GM18520 (cell line): ENCODE data around the gene RENBP.

Source experiments
- ATAC-seq: cut with Tn5 transposase; IDR thresholded peaks from one replicate; pipeline ENCODE4 v1.9.1; 2021; ENCODE audit not compliant: unreplicated experiment

RENBP gene

GRCh38 chrX:153954558-153955227 is 10.2 kb upstream of the RENBP start:
- no peak for ATAC-seq

GRCh38 chrX:153953892-153954557 is 9.6 kb upstream of the RENBP start:
- no peak for ATAC-seq

- ATAC-seq, result no peak
Observed at GRCh38 chrX:153953342-153953830, 8.9 kb upstream of the RENBP start.

- ATAC-seq, result no peak
Observed at GRCh38 chrX:153952373-153953026, 8.1 kb upstream of the RENBP start.

GRCh38 chrX:153951683-153952372 is 7.4 kb upstream of the RENBP start:
- ATAC-seq, result no peak

GRCh38 chrX:153950127-153950526 is 5.7 kb upstream of the RENBP start:
- ATAC-seq, result no peak

GRCh38 chrX:153948847-153949805 is 4.7 kb upstream of the RENBP start:
- ATAC-seq, result no peak

- ATAC-seq, result no peak
Observed at GRCh38 chrX:153948002-153948466, 3.6 kb upstream of the RENBP start.

GRCh38 chrX:153947009-153947769 is 2.7 kb upstream of the RENBP start:
- no peak for ATAC-seq

GRCh38 chrX:153945956-153946943 is 1.8 kb upstream of the RENBP start:
- no peak for ATAC-seq

GRCh38 chrX:153944800-153945150 is 332 bp upstream of the RENBP start:
- ATAC-seq, result no peak

GRCh38 chrX:153941336-153942252 is 2.8 kb downstream of the RENBP start:
- ATAC-seq, result no peak

- no peak for ATAC-seq
Observed at GRCh38 chrX:153939573-153939972, 4.9 kb downstream of the RENBP start.

GRCh38 chrX:153938226-153938786 is 6.1 kb downstream of the RENBP start:
- no peak for ATAC-seq

GRCh38 chrX:153937056-153937455 is 7.4 kb downstream of the RENBP start:
- ATAC-seq, result no peak

- peak; percentile 8 for ATAC-seq
Observed at GRCh38 chrX:153935326-153935851, 9.1 kb downstream of the RENBP start.
